ENCODE data around the gene ACSL3. TPM values are rescaled to one million over a fixed set of nuclear protein-coding genes. Genes with fewer than 3 reads are reported as not detected.

ACSL3 gene
- total and polyA plus RNA-seq, 2 donors (not counting 1 experiment from before 2014, with no cell fraction given), result 6.7 to 46.0 TPM

DNA sequence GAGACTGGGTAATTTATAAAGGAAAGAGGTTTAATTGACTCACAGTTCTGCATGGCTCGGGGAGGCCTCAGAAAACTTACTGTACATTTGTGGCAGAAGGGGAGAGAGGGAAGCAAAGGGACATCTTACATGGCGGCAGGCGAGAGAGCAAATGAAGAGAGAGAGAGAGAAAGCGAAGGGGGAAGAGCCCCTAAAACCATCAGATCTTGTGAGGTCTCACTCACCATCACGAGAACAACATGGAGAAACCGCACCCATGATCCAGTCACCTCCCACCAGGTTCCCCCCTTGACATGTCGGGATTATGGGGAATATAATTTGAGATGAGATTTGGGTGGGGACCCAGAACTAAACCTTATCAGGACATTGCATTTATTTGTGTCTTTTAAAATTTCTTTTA lies 75.9 kb downstream of the ACSL3 start:
- Mint-ChIP-seq H3K9me3 (ENCODE audit: insufficient read depth) (peaks cover 6% of the 10 kb centered on the region), H3K4me1 (no peaks in the 10 kb centered on the region), H3K4me3 (no peak overlapping the region), H3K27ac (no peak overlapping the region), H3K27me3 (no peaks in the 10 kb centered on the region)
- Histone ChIP-seq H3K4me2 (replicated peaks; ENCODE audit: low read depth, low read length, poor library complexity, severe bottlenecking) (no peak overlapping the region), H3K9me3 (ENCODE audit: control extremely low read depth in 1 of 3, control insufficient read depth in 2 of 3, insufficient read depth in 1 of 3, low read length in 2 of 3) (peaks cover 3 to 7% (median 3%) of the 10 kb centered on the region in 3 donors), H3K4me1 (ENCODE audit: control insufficient read depth in 2 of 2, insufficient read depth in 2 of 2, low read length in 2 of 2) (no peaks in the 10 kb centered on the region), H3K27ac (ENCODE audit: low read length in 2 of 2) (no peak overlapping the region), H3K9ac (ENCODE audit: low read length) (no peak overlapping the region), H3K27me3 (replicated peaks in 1 of 4; ENCODE audit: control extremely low read depth in 1 of 4, control insufficient read depth in 3 of 4, insufficient read depth in 4 of 4, low read length in 3 of 4) (no peaks in the 10 kb centered on the region), H2AFZ (ENCODE audit: insufficient read depth, low read depth, low read length, poor library complexity, severe bottlenecking) (no peak overlapping the region), H3K36me3 (replicated peaks in 1 of 2; ENCODE audit: control extremely low read depth in 1 of 2, control insufficient read depth in 1 of 2, extremely low read depth in 1 of 2, insufficient read depth in 2 of 2, low read length in 1 of 2) (peaks cover 12 to 39% of the 10 kb centered on the region in 2 experiments), H4K20me1 (ENCODE audit: control insufficient read depth, insufficient read depth, low read length, poor library complexity, severe bottlenecking) (no peaks in the 10 kb centered on the region), H3K79me2 (ENCODE audit: control insufficient read depth, insufficient read depth, low read length) (no peaks in the 10 kb centered on the region), H3K4me3 (ENCODE audit: control extremely low read depth in 1 of 5, extremely low read depth in 1 of 5, insufficient read depth in 1 of 5, low read depth in 2 of 5, low read length in 4 of 5) (no peak overlapping the region)
- TF ChIP-seq, protein P1, sequence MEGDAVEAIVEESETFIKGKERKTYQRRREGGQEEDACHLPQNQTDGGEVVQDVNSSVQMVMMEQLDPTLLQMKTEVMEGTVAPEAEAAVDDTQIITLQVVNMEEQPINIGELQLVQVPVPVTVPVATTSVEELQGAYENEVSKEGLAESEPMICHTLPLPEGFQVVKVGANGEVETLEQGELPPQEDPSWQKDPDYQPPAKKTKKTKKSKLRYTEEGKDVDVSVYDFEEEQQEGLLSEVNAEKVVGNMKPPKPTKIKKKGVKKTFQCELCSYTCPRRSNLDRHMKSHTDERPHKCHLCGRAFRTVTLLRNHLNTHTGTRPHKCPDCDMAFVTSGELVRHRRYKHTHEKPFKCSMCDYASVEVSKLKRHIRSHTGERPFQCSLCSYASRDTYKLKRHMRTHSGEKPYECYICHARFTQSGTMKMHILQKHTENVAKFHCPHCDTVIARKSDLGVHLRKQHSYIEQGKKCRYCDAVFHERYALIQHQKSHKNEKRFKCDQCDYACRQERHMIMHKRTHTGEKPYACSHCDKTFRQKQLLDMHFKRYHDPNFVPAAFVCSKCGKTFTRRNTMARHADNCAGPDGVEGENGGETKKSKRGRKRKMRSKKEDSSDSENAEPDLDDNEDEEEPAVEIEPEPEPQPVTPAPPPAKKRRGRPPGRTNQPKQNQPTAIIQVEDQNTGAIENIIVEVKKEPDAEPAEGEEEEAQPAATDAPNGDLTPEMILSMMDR (IDR thresholded peaks at IDR 0.05), result no peak
- TF ChIP-seq EZH2 (IDR thresholded peaks at IDR 0.05; ENCODE audit: borderline replicate concordance, insufficient read depth, low read depth, low read length, poor library complexity, severe bottlenecking), result no peak
- ATAC-seq (ENCODE audit: low read depth) (no peak), DNase-seq (no peak)
- WGBS (ENCODE audit: insufficient coverage), result 100% methylated on average over 3 of the region's 7 CpGs
- POLR2A ChIA-PET, result no interaction called here
- intact Hi-C loops (cut with micrococcal nuclease), result no loop called here
- CTCF ChIA-PET, result no interaction called here

- no peak overlapping the region for H3K4me2 ChIP-seq (replicated peaks; ENCODE audit: low read depth, low read length, poor library complexity, severe bottlenecking)
- H3K36me3 ChIP-seq (replicated peaks in 1 of 2; ENCODE audit: control extremely low read depth in 1 of 2, control insufficient read depth in 1 of 2, extremely low read depth in 1 of 2, insufficient read depth in 2 of 2, low read length in 1 of 2), result peaks cover 12 to 35% of the 10 kb centered on the region in 2 experiments
- H3K9me3 ChIP-seq (ENCODE audit: control extremely low read depth in 1 of 3, control insufficient read depth in 2 of 3, insufficient read depth in 1 of 3, low read length in 2 of 3), result peaks cover 3 to 7% (median 3%) of the 10 kb centered on the region in 3 donors
- ChIA-PET POLR2A (no interaction called here), CTCF (interaction anchor here (1.2 to 5.0 kb wide), 8 partner anchors 10 to 620 kb away, joined by 3 to 44 read pairs (median 7); no protein-coding TSS in a partner anchor)
- H3K4me3 ChIP-seq (ENCODE audit: control extremely low read depth in 1 of 5, extremely low read depth in 1 of 5, insufficient read depth in 1 of 5, low read depth in 2 of 5, low read length in 4 of 5), result no peak overlapping the region
- H3K4me3 Mint-ChIP-seq, result no peak overlapping the region
- no peak overlapping the region for H3K27ac Mint-ChIP-seq
- H3K27ac ChIP-seq (ENCODE audit: low read length in 2 of 2), result no peak overlapping the region
- no peaks in the 10 kb centered on the region for H3K27me3 Mint-ChIP-seq
- H3K9ac ChIP-seq (ENCODE audit: low read length), result no peak overlapping the region
- H3K9me3 Mint-ChIP-seq (ENCODE audit: insufficient read depth), result peaks cover 6% of the 10 kb centered on the region
- no peaks in the 10 kb centered on the region for H4K20me1 ChIP-seq (ENCODE audit: control insufficient read depth, insufficient read depth, low read length, poor library complexity, severe bottlenecking)
- no peaks in the 10 kb centered on the region for H3K4me1 Mint-ChIP-seq
- ATAC-seq (ENCODE audit: low read depth) (no peak), DNase-seq (no peak)
- no peak for TF ChIP-seq EZH2 (IDR thresholded peaks at IDR 0.05; ENCODE audit: borderline replicate concordance, insufficient read depth, low read depth, low read length, poor library complexity, severe bottlenecking)
- TF ChIP-seq, protein P1 (IDR thresholded peaks at IDR 0.05), result no peak
- H3K4me1 ChIP-seq (ENCODE audit: control insufficient read depth in 2 of 2, insufficient read depth in 2 of 2, low read length in 2 of 2), result no peaks in the 10 kb centered on the region
- intact Hi-C loops (cut with micrococcal nuclease), result loop anchor here (2.0 kb wide), 2 partner anchors 26 to 142 kb away; no protein-coding TSS in a partner anchor
- H3K27me3 ChIP-seq (replicated peaks in 1 of 4; ENCODE audit: control extremely low read depth in 1 of 4, control insufficient read depth in 3 of 4, insufficient read depth in 4 of 4, low read length in 3 of 4), result no peaks in the 10 kb centered on the region
- no CpG with 5 or more reads among the region's 2 CpGs for WGBS (ENCODE audit: insufficient coverage)
- H3K79me2 ChIP-seq (ENCODE audit: control insufficient read depth, insufficient read depth, low read length), result no peaks in the 10 kb centered on the region
- H2AFZ ChIP-seq (ENCODE audit: insufficient read depth, low read depth, low read length, poor library complexity, severe bottlenecking), result no peak overlapping the region
Observed at GRCh38 chr2:222938327-222938726, 77.5 kb downstream of the ACSL3 start.
